ENCODE measurements around the gene DENND6B. TPM values are rescaled to one million over a fixed set of nuclear protein-coding genes. Genes with fewer than 3 reads are reported as not detected.

Gene DENND6B
- total RNA-seq, 4 donors from 2014 or later: 1.5 to 4.0 (median 1.9) TPM

DNA sequence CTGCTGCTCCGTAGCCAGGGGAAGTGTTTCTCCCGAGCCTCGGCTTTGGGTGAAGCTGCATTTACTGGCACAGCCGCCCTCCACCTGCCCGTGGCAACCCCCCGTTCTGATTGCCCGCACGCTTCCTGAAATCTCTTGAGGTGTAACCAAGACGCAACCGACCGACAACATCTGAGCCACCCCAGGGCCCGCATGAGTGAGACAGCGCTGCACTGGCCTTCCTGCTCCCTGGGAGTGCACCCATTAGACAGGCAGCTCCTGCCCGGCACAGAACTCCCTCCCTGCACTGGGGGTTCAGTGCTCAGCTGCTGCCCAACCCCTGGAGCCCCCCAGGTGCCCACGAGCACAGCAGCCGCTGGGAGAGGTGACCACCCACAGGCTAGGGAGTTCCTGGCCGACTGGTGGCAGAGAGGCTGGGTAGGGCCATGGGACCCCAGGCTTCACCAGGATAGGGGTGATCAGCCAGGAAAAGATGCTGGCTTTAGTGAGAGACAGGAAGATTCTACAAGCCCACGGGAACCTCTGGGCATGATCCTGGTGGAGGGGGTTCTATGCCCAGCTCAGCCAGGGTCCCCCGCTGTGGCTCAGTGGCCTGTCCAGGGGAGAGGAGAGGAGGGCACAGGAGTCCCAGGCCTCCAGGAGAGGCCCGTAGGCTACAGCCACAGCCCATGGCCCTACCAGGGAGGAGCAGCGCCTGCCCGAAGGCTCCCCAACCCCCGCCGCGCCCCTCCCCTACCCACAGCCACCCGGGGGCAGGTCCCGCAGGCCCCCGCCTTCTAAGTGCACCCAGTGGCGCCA lies 34.0 kb downstream of the DENND6B start:
- TF ChIP-seq, protein P1, sequence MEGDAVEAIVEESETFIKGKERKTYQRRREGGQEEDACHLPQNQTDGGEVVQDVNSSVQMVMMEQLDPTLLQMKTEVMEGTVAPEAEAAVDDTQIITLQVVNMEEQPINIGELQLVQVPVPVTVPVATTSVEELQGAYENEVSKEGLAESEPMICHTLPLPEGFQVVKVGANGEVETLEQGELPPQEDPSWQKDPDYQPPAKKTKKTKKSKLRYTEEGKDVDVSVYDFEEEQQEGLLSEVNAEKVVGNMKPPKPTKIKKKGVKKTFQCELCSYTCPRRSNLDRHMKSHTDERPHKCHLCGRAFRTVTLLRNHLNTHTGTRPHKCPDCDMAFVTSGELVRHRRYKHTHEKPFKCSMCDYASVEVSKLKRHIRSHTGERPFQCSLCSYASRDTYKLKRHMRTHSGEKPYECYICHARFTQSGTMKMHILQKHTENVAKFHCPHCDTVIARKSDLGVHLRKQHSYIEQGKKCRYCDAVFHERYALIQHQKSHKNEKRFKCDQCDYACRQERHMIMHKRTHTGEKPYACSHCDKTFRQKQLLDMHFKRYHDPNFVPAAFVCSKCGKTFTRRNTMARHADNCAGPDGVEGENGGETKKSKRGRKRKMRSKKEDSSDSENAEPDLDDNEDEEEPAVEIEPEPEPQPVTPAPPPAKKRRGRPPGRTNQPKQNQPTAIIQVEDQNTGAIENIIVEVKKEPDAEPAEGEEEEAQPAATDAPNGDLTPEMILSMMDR (IDR thresholded peaks at IDR 0.05; ENCODE audit: low read depth): no peak

- TF ChIP-seq, protein P1 (IDR thresholded peaks at IDR 0.05; ENCODE audit: low read depth): no peak
Observed at GRCh38 chr22:50289942-50290630, 36.7 kb downstream of the DENND6B start.

- TF ChIP-seq, protein P1 (IDR thresholded peaks at IDR 0.05; ENCODE audit: low read depth): no peak
Observed at GRCh38 chr22:50289151-50289941, 37.5 kb downstream of the DENND6B start.

- TF ChIP-seq, protein P1 (IDR thresholded peaks at IDR 0.05; ENCODE audit: low read depth): no peak
Observed at GRCh38 chr22:50287731-50288130, 39.1 kb downstream of the DENND6B start.

DNA sequence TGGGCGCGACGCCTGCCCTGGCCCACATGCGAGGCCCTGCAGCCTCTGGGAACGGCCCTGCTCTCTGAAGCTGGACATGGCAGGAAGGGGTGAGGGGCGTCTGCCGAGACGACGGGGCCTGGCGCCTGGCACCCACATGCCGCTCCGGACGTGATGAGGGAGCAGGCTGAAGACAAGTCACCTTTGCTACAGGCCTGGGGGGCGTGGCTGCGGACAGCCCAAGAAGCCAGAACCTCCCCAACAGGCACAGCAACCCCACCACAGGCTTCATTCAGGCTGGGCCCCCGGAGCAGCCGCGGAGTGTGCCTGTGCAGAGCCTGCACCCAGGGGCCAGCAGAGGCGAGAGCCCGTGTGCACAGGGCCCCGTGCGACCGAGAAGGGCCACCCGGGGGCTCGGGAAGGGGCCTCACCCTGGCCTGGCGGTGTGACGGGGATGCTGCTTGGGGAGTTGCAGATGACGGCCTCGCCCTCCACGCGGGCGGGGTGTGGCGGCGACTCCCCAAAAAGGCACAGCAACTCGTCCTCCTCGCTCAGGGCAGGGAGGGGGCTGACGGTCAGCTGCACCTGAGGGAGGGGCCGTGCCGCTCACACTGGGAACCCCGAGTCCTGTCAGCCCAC lies 40.0 kb downstream of the DENND6B start:
- TF ChIP-seq, protein P1 (IDR thresholded peaks at IDR 0.05; ENCODE audit: low read depth): no peak

GRCh38 chr22:50286275-50286674 lies 40.5 kb downstream of the DENND6B start:
- TF ChIP-seq, protein P1 (IDR thresholded peaks at IDR 0.05; ENCODE audit: low read depth): no peak

Measured in subcutaneous adipose tissue (tissue), 4 donors.